Measurements from ENCODE around the gene MAML2. TPM values are rescaled to one million over a fixed set of nuclear protein-coding genes. Genes with fewer than 3 reads are reported as not detected.

Gene MAML2
- total and polyA plus RNA-seq, 2 of the 8 experiments (the other 6 are each of a cell fraction or from before 2014, with no cell fraction given): 3.8 to 6.6 TPM

- H3K23ac ChIP-seq (ENCODE audit: insufficient read length): no peak overlapping the region
- H3K79me1 ChIP-seq (ENCODE audit: low read depth, low read length): no peaks in the 10 kb centered on the region
- DNase-seq (ENCODE audit: low read depth in 1 of 2, low spot score in 2 of 2) (no peak), FAIRE-seq (no peak)
- no peak overlapping the region for H2BK120ac ChIP-seq (replicated peaks; ENCODE audit: low read depth, low read length)
- no peak overlapping the region for H3K4me3 ChIP-seq (ENCODE audit: extremely low read depth in 1 of 4, insufficient read depth in 2 of 4, low read depth in 3 of 4, low read length in 4 of 4)
- no peak overlapping the region for H4K8ac ChIP-seq (ENCODE audit: extremely low read depth, insufficient read depth, low read length)
- H3K9me3 ChIP-seq (ENCODE audit: insufficient read depth in 2 of 2, low read depth in 1 of 2, low read length in 1 of 2): peaks cover 8 to 15% of the 10 kb centered on the region in 2 experiments
- H2AK5ac ChIP-seq (ENCODE audit: low read depth, low read length): no peak overlapping the region
- no peaks in the 10 kb centered on the region for H3K27me3 ChIP-seq (replicated peaks in 1 of 4; ENCODE audit: control insufficient read depth in 3 of 4, extremely low read depth in 1 of 4, insufficient read depth in 3 of 4, low read length in 3 of 4)
- ChIA-PET POLR2A (ENCODE audit: partially characterized antibody) (no interaction called here), CTCF (ENCODE audit: partially characterized antibody) (interaction anchor here (1.0 kb wide), 1 partner anchor 104 kb away, joined by 3 read pairs; no protein-coding TSS in a partner anchor)
- no peak overlapping the region for H2BK15ac ChIP-seq (ENCODE audit: low read length)
- no peak overlapping the region for H4K91ac ChIP-seq (replicated peaks; ENCODE audit: insufficient read length, low read length)
- H3K79me2 ChIP-seq (ENCODE audit: control insufficient read depth in 1 of 2, insufficient read depth in 2 of 2, low read length in 2 of 2): no peaks in the 10 kb centered on the region
- H2BK12ac ChIP-seq (ENCODE audit: low read depth, low read length): no peak overlapping the region
- no peak overlapping the region for H3K4me2 ChIP-seq (ENCODE audit: insufficient read depth in 1 of 2, low read depth in 2 of 2, low read length in 2 of 2)
- no peak overlapping the region for H3K56ac ChIP-seq (replicated peaks; ENCODE audit: insufficient read length, low read depth, low read length)
- no peaks in the 10 kb centered on the region for H3K4me1 ChIP-seq (replicated peaks in 1 of 4; ENCODE audit: control insufficient read depth in 3 of 4, insufficient read depth in 4 of 4, low read length in 3 of 4)
- no peak overlapping the region for H3K27ac ChIP-seq (ENCODE audit: low read depth, low read length)
- H2AFZ ChIP-seq (ENCODE audit: low read length): no peak overlapping the region
- no peak overlapping the region for H3K14ac ChIP-seq (ENCODE audit: insufficient read length)
- H3K36me3 ChIP-seq (ENCODE audit: control insufficient read depth in 2 of 4, insufficient read depth in 4 of 4, low read length in 3 of 4): no peaks in the 10 kb centered on the region
- H2BK20ac ChIP-seq (ENCODE audit: low read length): no peak overlapping the region
- H3K23me2 ChIP-seq (ENCODE audit: low read depth, low read length): no peaks in the 10 kb centered on the region
- no peak overlapping the region for H3K4ac ChIP-seq (replicated peaks; ENCODE audit: insufficient read length, low read depth, low read length)
- no peak overlapping the region for H2BK5ac ChIP-seq (ENCODE audit: low read depth, low read length)
- no peak overlapping the region for H3K18ac ChIP-seq (ENCODE audit: extremely low read depth, low read length)
- H4K20me1 ChIP-seq (replicated peaks in 1 of 2; ENCODE audit: control insufficient read depth in 1 of 2, insufficient read depth in 2 of 2, low read length in 2 of 2): no peaks in the 10 kb centered on the region
- H4K5ac ChIP-seq (ENCODE audit: insufficient read length, low read depth, low read length): no peak overlapping the region
- H3K9ac ChIP-seq (replicated peaks in 1 of 4; ENCODE audit: extremely low read depth in 1 of 4, low read depth in 3 of 4, low read length in 3 of 4): no peak overlapping the region
- TF ChIP-seq RXRA (IDR thresholded peaks at IDR 0.05; ENCODE audit: insufficient read depth, low read depth, low read length): no peak
Observed at GRCh38 chr11:95950905-95951304, 392.1 kb downstream of the MAML2 start.
